Neural crest cell (in vitro differentiated cells): ENCODE results near the gene ADCY2. TPM values are rescaled to one million over a fixed set of nuclear protein-coding genes. Genes with fewer than 3 reads are reported as not detected.

Source experiments
- DNase-seq: peaks from one replicate; pipeline ENCODE4 v3.0.0; 2021; ENCODE audit warnings: low read depth, mixed read lengths, low spot score
- H3K27ac Mint-ChIP-seq: one replicate; pipeline ENCODE4 v1.8.0; 2021; ENCODE audit warnings: mild to moderate bottlenecking, mixed read lengths; ENCODE audit not compliant: unreplicated experiment
- H3K27me3 Mint-ChIP-seq: 2 replicates; pipeline ENCODE4 v1.8.0; 2021; ENCODE audit warnings: low read depth, mild to moderate bottlenecking, mixed read lengths
- H3K36me3 Mint-ChIP-seq: 2 replicates; pipeline ENCODE4 v1.8.0; 2021; ENCODE audit warnings: low read depth, mild to moderate bottlenecking, mixed read lengths
- H3K4me1 Mint-ChIP-seq: 2 replicates; pipeline ENCODE4 v1.8.0; 2021; ENCODE audit warnings: mixed read lengths
- H3K4me3 Mint-ChIP-seq: one replicate; pipeline ENCODE4 v1.8.0; 2021; ENCODE audit warnings: mild to moderate bottlenecking, mixed read lengths
- H3K9me3 Mint-ChIP-seq: 2 replicates; pipeline ENCODE4 v1.8.0; 2021; ENCODE audit warnings: mixed read lengths
- total RNA-seq: library from RNA; stranded (reverse); gene quantifications from 2 replicates; pipeline ENCODE4 v1.2.1, GENCODE V29; 2021
- TF ChIP-seq, protein P1 (sequence below): fragments of 200-600 bp; sonication (generic); conservative IDR thresholded peaks from 2 replicates; pipeline ENCODE4 v1.5.0; 2021; ENCODE audit warnings: antibody characterized with exemption, mild to moderate bottlenecking

The ADCY2 gene
- total RNA-seq, 1 donor from 2014 or later, result 3.5 TPM

DNA sequence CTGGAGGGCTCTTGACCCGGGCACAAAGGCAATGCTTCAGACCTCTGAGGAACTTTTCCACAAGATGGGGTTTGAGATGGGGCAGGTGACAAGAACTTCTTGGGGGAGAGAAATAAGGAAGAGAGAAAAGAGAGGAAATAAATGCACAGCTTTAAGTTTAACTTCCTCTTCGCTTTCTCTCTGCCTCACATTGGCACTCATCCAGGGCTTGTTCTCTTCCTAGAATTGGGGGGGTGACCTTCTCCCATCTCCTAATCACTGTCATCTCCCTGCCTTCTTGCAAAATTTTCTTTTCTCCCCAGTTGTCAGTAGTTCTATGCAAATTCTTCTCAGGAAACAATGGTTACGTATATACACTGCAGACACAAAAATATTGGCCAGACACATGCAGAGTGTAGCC is 19.1 kb upstream of the ADCY2 start:
- TF ChIP-seq, protein P1, sequence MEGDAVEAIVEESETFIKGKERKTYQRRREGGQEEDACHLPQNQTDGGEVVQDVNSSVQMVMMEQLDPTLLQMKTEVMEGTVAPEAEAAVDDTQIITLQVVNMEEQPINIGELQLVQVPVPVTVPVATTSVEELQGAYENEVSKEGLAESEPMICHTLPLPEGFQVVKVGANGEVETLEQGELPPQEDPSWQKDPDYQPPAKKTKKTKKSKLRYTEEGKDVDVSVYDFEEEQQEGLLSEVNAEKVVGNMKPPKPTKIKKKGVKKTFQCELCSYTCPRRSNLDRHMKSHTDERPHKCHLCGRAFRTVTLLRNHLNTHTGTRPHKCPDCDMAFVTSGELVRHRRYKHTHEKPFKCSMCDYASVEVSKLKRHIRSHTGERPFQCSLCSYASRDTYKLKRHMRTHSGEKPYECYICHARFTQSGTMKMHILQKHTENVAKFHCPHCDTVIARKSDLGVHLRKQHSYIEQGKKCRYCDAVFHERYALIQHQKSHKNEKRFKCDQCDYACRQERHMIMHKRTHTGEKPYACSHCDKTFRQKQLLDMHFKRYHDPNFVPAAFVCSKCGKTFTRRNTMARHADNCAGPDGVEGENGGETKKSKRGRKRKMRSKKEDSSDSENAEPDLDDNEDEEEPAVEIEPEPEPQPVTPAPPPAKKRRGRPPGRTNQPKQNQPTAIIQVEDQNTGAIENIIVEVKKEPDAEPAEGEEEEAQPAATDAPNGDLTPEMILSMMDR, result no peak
- DNase-seq, result no peak
- no peak overlapping the region for H3K4me3 Mint-ChIP-seq
- H3K27me3 Mint-ChIP-seq, result no peaks in the 10 kb centered on the region
- no peak overlapping the region for H3K27ac Mint-ChIP-seq
- peaks cover 3% of the 10 kb centered on the region for H3K9me3 Mint-ChIP-seq
- no peaks in the 10 kb centered on the region for H3K4me1 Mint-ChIP-seq
- peaks cover 4% of the 10 kb centered on the region for H3K36me3 Mint-ChIP-seq

DNA sequence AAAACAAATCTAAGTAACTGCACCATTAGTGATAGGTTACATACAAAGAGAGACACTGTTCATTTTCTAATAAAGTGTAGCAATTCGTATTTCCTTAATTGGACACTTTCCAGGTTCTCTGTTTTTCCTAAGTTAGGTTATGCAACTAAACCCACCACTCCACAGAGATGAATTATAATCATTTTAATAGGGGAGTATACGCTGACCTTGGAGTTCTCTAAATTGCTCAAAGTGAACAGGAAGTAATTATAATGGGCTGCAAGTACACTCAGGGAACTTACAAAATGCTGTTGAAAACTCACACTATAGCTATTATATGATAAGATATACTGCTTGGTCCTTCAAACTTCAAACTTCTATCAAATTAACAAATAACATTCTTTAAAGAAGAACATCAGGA is 18.2 kb upstream of the ADCY2 start:
- H3K36me3 Mint-ChIP-seq, result peaks cover 3% of the 10 kb centered on the region
- peaks cover 3% of the 10 kb centered on the region for H3K9me3 Mint-ChIP-seq
- H3K27me3 Mint-ChIP-seq, result no peaks in the 10 kb centered on the region
- TF ChIP-seq, protein P1, result no peak
- no peak for DNase-seq
- no peaks in the 10 kb centered on the region for H3K4me1 Mint-ChIP-seq
- no peak overlapping the region for H3K4me3 Mint-ChIP-seq
- H3K27ac Mint-ChIP-seq, result no peak overlapping the region

DNA sequence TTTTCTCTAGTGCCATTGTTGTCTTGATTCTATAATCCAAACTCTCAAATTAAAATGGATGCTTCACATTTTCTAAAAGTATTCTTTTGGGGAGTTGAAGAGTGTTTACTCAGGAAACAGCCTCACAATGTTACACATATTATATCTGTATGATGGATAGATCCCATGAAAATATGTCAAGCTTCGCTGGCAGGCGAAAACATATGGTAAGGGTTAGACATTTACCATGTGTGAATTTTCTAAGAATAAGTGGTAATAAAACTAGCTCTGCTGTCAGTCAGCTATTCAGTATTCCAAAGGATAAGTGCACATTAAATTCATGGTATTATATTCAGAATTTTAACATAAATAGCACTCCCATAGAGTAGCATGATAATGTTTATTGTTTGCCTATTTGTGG is 13.3 kb upstream of the ADCY2 start:
- Mint-ChIP-seq H3K36me3 (no peaks in the 10 kb centered on the region), H3K9me3 (no peaks in the 10 kb centered on the region), H3K4me1 (no peaks in the 10 kb centered on the region), H3K27me3 (no peaks in the 10 kb centered on the region), H3K27ac (no peak overlapping the region), H3K4me3 (no peak overlapping the region)
- TF ChIP-seq, protein P1, result no peak
- no peak for DNase-seq

DNA sequence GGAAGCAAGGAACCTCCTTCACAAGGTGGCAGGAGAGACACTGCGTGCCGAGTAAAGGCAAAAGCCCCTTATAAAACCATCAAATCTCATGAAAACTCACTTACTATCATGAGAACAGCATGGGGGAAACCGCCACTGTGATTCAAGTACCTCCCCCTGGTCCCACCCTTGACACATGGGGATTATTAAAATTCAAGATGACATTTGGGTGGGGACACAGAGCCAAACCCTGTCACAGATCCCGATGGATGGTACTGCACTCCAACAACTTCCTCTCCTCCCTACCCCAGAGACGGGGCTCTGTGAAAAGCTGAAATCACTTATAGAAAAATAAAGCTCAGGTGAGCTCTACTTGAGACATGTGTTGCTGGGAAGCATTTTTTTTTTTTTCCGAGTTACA is 10.3 kb upstream of the ADCY2 start:
- TF ChIP-seq, protein P1, result no peak
- H3K4me1 Mint-ChIP-seq, result no peaks in the 10 kb centered on the region
- H3K27ac Mint-ChIP-seq, result no peak overlapping the region
- no peaks in the 10 kb centered on the region for H3K9me3 Mint-ChIP-seq
- H3K36me3 Mint-ChIP-seq, result no peaks in the 10 kb centered on the region
- no peaks in the 10 kb centered on the region for H3K27me3 Mint-ChIP-seq
- no peak overlapping the region for H3K4me3 Mint-ChIP-seq
- DNase-seq, result no peak

DNA sequence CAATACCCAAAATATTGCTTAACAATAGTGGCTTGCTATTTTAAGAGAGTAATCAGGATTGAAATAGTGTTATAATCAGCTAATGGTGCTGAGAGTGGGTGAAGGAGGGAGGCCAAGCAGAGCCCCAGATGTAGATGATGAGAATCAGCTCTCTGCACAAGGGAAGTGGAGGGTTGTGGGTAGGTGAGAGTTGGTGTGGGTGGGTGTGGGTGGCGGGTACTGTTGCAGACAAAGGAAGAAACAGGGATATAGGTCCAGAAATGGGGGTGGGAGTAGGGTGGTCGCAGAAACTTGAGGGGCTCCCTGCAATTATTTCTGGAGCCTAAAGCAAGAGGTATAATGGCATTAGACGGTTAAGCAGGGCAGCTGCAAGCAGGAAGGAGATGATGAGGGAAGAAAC is 7.4 kb upstream of the ADCY2 start:
- no peaks in the 10 kb centered on the region for H3K9me3 Mint-ChIP-seq
- H3K27me3 Mint-ChIP-seq, result peaks cover 11% of the 10 kb centered on the region
- H3K36me3 Mint-ChIP-seq, result no peaks in the 10 kb centered on the region
- TF ChIP-seq, protein P1, result no peak
- no peak for DNase-seq
- peaks cover 11% of the 10 kb centered on the region for H3K4me1 Mint-ChIP-seq
- no peak overlapping the region for H3K4me3 Mint-ChIP-seq
- no peak overlapping the region for H3K27ac Mint-ChIP-seq

DNA sequence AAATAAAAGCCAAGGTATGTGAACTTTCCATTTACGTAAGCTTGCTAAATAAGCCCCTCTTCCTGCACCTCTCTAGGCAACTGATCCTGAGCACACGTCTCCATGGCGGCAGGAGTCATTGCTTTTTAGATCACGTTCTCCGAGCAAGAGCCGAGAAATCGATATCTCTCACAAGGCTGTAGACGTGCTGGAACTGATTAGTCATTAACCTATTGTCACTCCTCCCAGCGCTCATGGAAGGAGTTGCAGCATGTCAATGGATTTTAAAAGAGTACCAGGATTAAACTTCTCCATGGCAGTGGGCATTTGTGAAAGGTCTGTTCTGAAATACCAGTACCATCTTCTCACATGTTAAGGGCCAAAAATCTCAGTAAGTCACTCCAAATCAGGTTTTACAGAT is 4.7 kb upstream of the ADCY2 start:
- no peaks in the 10 kb centered on the region for H3K9me3 Mint-ChIP-seq
- TF ChIP-seq, protein P1, result peak; percentile 48
- H3K27me3 Mint-ChIP-seq, result peaks cover 29% of the 10 kb centered on the region
- no peaks in the 10 kb centered on the region for H3K36me3 Mint-ChIP-seq
- DNase-seq, result no peak
- peaks cover 11% of the 10 kb centered on the region for H3K4me1 Mint-ChIP-seq
- no peak overlapping the region for H3K4me3 Mint-ChIP-seq
- no peak overlapping the region for H3K27ac Mint-ChIP-seq
